Measurements from ENCODE around the gene SERPINB12.

DNA sequence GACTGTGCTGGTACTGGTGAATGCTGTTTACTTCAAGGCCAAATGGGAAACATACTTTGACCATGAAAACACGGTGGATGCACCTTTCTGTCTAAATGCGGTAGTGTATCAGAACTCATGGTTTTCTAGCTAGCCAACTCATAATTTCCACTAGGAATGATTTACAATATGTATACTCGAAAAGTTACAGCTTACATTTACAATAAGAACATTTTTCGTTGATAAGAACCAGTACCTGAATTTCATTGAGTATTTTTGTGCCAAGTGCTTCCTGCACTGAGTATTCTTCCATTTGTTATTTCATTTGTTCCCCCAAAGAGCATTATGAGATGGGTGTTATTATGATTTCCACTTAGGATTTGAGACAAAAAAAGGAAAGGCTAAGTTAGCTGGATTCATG, 21.9 kb downstream of the SERPINB12 start:
- no peak for TF ChIP-seq POLR2AphosphoS5 (IDR thresholded peaks at IDR 0.05; ENCODE audit: low read length)
- TF ChIP-seq, protein P1, sequence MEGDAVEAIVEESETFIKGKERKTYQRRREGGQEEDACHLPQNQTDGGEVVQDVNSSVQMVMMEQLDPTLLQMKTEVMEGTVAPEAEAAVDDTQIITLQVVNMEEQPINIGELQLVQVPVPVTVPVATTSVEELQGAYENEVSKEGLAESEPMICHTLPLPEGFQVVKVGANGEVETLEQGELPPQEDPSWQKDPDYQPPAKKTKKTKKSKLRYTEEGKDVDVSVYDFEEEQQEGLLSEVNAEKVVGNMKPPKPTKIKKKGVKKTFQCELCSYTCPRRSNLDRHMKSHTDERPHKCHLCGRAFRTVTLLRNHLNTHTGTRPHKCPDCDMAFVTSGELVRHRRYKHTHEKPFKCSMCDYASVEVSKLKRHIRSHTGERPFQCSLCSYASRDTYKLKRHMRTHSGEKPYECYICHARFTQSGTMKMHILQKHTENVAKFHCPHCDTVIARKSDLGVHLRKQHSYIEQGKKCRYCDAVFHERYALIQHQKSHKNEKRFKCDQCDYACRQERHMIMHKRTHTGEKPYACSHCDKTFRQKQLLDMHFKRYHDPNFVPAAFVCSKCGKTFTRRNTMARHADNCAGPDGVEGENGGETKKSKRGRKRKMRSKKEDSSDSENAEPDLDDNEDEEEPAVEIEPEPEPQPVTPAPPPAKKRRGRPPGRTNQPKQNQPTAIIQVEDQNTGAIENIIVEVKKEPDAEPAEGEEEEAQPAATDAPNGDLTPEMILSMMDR (IDR thresholded peaks at IDR 0.05 in 2 of 3, conservative IDR thresholded peaks at IDR 0.05 in 1 of 3; ENCODE audit: control insufficient read depth in 2 of 3, extremely low read depth in 1 of 3, insufficient read depth in 1 of 3, low read depth in 3 of 3, low read length in 3 of 3), result no peak
- TF ChIP-seq SIN3A (IDR thresholded peaks at IDR 0.05; ENCODE audit: low read depth, low read length), result no peak
- no peak for TF ChIP-seq SMC3 (IDR thresholded peaks at IDR 0.05; ENCODE audit: borderline replicate concordance, low read length)
- TF ChIP-seq POLR2AphosphoS2 (IDR thresholded peaks at IDR 0.05; ENCODE audit: low read depth, low read length), result no peak
- TF ChIP-seq EP300 (IDR thresholded peaks at IDR 0.05; ENCODE audit: borderline replicate concordance in 1 of 2, control insufficient read depth in 1 of 2, low read depth in 2 of 2, low read length in 2 of 2), result no peak
- TF ChIP-seq, protein P2, sequence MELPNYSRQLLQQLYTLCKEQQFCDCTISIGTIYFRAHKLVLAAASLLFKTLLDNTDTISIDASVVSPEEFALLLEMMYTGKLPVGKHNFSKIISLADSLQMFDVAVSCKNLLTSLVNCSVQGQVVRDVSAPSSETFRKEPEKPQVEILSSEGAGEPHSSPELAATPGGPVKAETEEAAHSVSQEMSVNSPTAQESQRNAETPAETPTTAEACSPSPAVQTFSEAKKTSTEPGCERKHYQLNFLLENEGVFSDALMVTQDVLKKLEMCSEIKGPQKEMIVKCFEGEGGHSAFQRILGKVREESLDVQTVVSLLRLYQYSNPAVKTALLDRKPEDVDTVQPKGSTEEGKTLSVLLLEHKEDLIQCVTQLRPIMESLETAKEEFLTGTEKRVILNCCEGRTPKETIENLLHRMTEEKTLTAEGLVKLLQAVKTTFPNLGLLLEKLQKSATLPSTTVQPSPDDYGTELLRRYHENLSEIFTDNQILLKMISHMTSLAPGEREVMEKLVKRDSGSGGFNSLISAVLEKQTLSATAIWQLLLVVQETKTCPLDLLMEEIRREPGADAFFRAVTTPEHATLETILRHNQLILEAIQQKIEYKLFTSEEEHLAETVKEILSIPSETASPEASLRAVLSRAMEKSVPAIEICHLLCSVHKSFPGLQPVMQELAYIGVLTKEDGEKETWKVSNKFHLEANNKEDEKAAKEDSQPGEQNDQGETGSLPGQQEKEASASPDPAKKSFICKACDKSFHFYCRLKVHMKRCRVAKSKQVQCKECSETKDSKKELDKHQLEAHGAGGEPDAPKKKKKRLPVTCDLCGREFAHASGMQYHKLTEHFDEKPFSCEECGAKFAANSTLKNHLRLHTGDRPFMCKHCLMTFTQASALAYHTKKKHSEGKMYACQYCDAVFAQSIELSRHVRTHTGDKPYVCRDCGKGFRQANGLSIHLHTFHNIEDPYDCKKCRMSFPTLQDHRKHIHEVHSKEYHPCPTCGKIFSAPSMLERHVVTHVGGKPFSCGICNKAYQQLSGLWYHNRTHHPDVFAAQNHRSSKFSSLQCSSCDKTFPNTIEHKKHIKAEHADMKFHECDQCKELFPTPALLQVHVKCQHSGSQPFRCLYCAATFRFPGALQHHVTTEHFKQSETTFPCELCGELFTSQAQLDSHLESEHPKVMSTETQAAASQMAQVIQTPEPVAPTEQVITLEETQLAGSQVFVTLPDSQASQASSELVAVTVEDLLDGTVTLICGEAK (IDR thresholded peaks at IDR 0.05; ENCODE audit: borderline replicate concordance), result no peak
- TF ChIP-seq SMAD1 (IDR thresholded peaks at IDR 0.05; ENCODE audit: low read depth, partially characterized antibody), result no peak
- TF ChIP-seq RAD21 (IDR thresholded peaks at IDR 0.05; ENCODE audit: insufficient read depth, low read depth, low read length), result no peak
- no peak for TF ChIP-seq RBBP5 (conservative IDR thresholded peaks at IDR 0.05)

Data from GM12878 (cell line).